HCT116 (cell line): ENCODE data around the gene DOCK4.

ENCODE experiments used
- EGR1 ChIP-seq: IDR thresholded peaks from 2 replicates; pipeline ENCODE4 v1.6.1; 2012; ENCODE audit warnings: low read depth
- POLR2A ChIP-seq: IDR thresholded peaks from 2 replicates; pipeline ENCODE4 v1.7.0; 2011; ENCODE audit warnings: borderline replicate concordance; ENCODE audit not compliant: insufficient read depth, insufficient read length; ENCODE audit errors: extremely low read depth
- POLR2AphosphoS5 ChIP-seq: IDR thresholded peaks from 2 replicates; pipeline ENCODE4 v1.6.1; 2011; ENCODE audit warnings: mild to moderate bottlenecking, low read depth, low read length, moderate library complexity
- RAD21 ChIP-seq: IDR thresholded peaks from 2 replicates; pipeline ENCODE4 v1.6.1; 2012; ENCODE audit warnings: low read depth, mild to moderate bottlenecking
- SIN3A ChIP-seq: IDR thresholded peaks from 2 replicates; pipeline ENCODE4 v1.6.1; 2012; ENCODE audit warnings: low read depth
- SRF ChIP-seq: IDR thresholded peaks from 2 replicates; pipeline ENCODE4 v1.6.1; 2012; ENCODE audit warnings: low read depth
- YY1 ChIP-seq: IDR thresholded peaks from 2 replicates; pipeline ENCODE4 v1.6.1; 2011; ENCODE audit warnings: low read length, low read depth, moderate library complexity, mild to moderate bottlenecking; ENCODE audit not compliant: insufficient replicate concordance; ENCODE audit errors: extremely low read depth
- ZNF274 ChIP-seq: fragments of 200-500 bp; sonication (Bioruptor generic); IDR thresholded peaks from 2 replicates; pipeline ENCODE4 v1.6.1; 2014; ENCODE audit warnings: mild to moderate bottlenecking, low read depth, low read length, inconsistent platforms
- TF ChIP-seq, protein P1 (sequence below), 3 experiments: fragments of 200-600 bp in 1 of 3; sonication (generic) in 1 of 3; IDR thresholded peaks in 2 of 3; conservative IDR thresholded peaks in 1 of 3; 2 replicates each; pipeline ENCODE4 v1.5.1; 2012 to 2017; ENCODE audit warnings: low read depth in 2 of 3, low read length in 2 of 3, antibody characterized with exemption in 1 of 3, borderline replicate concordance in 1 of 3, control low read depth in 1 of 3, mild to moderate bottlenecking in 1 of 3, mixed read lengths in 1 of 3, mixed run types in 1 of 3, moderate library complexity in 1 of 3; ENCODE audit not compliant: insufficient read depth in 1 of 3
- TF ChIP-seq, protein P2 (sequence below): IDR thresholded peaks from 2 replicates; pipeline ENCODE4 v1.6.1; 2012; ENCODE audit warnings: low read depth
- TF ChIP-seq, protein P3 (sequence below): IDR thresholded peaks from 2 replicates; pipeline ENCODE4 v1.6.1; 2011; ENCODE audit warnings: mild to moderate bottlenecking, low read length, moderate library complexity; ENCODE audit not compliant: insufficient replicate concordance; ENCODE audit errors: extremely low read depth

DNA sequence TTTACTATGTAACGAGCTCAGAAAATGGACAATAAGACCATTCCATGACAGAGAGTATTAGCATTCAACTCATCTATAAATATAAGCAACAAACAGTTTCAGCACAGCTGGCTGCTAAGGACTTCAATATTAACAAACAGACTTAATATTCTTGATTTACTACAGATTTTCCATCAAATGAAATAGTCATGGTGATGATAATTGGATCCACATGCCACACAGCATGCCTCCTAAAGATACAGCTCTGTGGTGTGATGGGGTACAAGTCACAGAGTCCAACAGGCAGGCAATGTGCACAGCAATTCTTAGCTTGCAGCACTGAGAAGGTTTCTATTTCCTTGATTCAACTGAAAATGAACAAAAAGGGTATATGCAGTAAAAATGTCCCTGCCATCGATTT is 54.0 kb downstream of the DOCK4 start:
- TF ChIP-seq POLR2AphosphoS5, result no peak
- TF ChIP-seq, protein P1, sequence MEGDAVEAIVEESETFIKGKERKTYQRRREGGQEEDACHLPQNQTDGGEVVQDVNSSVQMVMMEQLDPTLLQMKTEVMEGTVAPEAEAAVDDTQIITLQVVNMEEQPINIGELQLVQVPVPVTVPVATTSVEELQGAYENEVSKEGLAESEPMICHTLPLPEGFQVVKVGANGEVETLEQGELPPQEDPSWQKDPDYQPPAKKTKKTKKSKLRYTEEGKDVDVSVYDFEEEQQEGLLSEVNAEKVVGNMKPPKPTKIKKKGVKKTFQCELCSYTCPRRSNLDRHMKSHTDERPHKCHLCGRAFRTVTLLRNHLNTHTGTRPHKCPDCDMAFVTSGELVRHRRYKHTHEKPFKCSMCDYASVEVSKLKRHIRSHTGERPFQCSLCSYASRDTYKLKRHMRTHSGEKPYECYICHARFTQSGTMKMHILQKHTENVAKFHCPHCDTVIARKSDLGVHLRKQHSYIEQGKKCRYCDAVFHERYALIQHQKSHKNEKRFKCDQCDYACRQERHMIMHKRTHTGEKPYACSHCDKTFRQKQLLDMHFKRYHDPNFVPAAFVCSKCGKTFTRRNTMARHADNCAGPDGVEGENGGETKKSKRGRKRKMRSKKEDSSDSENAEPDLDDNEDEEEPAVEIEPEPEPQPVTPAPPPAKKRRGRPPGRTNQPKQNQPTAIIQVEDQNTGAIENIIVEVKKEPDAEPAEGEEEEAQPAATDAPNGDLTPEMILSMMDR (IDR thresholded peaks at IDR 0.05 in 2 of 3, conservative IDR thresholded peaks at IDR 0.05 in 1 of 3; ENCODE audit: borderline replicate concordance in 1 of 3, insufficient read depth in 1 of 3, low read depth in 2 of 3, low read length in 2 of 3), result no peak
- TF ChIP-seq, protein P2, sequence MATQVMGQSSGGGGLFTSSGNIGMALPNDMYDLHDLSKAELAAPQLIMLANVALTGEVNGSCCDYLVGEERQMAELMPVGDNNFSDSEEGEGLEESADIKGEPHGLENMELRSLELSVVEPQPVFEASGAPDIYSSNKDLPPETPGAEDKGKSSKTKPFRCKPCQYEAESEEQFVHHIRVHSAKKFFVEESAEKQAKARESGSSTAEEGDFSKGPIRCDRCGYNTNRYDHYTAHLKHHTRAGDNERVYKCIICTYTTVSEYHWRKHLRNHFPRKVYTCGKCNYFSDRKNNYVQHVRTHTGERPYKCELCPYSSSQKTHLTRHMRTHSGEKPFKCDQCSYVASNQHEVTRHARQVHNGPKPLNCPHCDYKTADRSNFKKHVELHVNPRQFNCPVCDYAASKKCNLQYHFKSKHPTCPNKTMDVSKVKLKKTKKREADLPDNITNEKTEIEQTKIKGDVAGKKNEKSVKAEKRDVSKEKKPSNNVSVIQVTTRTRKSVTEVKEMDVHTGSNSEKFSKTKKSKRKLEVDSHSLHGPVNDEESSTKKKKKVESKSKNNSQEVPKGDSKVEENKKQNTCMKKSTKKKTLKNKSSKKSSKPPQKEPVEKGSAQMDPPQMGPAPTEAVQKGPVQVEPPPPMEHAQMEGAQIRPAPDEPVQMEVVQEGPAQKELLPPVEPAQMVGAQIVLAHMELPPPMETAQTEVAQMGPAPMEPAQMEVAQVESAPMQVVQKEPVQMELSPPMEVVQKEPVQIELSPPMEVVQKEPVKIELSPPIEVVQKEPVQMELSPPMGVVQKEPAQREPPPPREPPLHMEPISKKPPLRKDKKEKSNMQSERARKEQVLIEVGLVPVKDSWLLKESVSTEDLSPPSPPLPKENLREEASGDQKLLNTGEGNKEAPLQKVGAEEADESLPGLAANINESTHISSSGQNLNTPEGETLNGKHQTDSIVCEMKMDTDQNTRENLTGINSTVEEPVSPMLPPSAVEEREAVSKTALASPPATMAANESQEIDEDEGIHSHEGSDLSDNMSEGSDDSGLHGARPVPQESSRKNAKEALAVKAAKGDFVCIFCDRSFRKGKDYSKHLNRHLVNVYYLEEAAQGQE, result no peak
- TF ChIP-seq ZNF274, result no peak
- no peak for TF ChIP-seq YY1
- no peak for TF ChIP-seq SRF
- no peak for TF ChIP-seq EGR1
- no peak for TF ChIP-seq SIN3A
- TF ChIP-seq, protein P3, sequence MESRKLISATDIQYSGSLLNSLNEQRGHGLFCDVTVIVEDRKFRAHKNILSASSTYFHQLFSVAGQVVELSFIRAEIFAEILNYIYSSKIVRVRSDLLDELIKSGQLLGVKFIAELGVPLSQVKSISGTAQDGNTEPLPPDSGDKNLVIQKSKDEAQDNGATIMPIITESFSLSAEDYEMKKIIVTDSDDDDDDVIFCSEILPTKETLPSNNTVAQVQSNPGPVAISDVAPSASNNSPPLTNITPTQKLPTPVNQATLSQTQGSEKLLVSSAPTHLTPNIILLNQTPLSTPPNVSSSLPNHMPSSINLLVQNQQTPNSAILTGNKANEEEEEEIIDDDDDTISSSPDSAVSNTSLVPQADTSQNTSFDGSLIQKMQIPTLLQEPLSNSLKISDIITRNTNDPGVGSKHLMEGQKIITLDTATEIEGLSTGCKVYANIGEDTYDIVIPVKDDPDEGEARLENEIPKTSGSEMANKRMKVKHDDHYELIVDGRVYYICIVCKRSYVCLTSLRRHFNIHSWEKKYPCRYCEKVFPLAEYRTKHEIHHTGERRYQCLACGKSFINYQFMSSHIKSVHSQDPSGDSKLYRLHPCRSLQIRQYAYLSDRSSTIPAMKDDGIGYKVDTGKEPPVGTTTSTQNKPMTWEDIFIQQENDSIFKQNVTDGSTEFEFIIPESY, result no peak
- no peak for TF ChIP-seq POLR2A
- no peak for TF ChIP-seq RAD21
